Measurements from ENCODE around the gene DCAF8. TPM values are rescaled to one million over a fixed set of nuclear protein-coding genes. Genes with fewer than 3 reads are reported as not detected.

The DCAF8 gene
- total RNA-seq, 4 donors from 2014 or later, result 103 to 198 (median 154) TPM

DNA sequence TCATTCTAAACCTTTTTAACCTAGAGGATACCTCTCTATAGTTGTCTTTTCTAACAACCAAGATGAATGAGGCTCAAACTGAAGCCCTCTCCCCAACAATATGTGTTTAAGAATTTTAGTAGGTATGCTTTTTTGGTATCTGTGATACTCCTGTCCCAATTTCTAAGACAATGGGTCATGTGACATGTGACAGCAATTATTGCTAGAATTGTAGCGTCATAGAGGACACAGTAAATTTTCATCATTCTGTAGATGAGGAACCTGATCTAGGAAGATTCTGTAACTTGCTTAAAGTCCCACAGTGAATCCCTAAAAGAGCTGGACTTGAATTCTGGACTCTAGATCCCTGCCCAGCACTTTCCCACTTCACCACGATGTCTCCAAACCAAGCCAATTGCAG, 83.6 kb downstream of the DCAF8 start:
- TF ChIP-seq, protein P1, sequence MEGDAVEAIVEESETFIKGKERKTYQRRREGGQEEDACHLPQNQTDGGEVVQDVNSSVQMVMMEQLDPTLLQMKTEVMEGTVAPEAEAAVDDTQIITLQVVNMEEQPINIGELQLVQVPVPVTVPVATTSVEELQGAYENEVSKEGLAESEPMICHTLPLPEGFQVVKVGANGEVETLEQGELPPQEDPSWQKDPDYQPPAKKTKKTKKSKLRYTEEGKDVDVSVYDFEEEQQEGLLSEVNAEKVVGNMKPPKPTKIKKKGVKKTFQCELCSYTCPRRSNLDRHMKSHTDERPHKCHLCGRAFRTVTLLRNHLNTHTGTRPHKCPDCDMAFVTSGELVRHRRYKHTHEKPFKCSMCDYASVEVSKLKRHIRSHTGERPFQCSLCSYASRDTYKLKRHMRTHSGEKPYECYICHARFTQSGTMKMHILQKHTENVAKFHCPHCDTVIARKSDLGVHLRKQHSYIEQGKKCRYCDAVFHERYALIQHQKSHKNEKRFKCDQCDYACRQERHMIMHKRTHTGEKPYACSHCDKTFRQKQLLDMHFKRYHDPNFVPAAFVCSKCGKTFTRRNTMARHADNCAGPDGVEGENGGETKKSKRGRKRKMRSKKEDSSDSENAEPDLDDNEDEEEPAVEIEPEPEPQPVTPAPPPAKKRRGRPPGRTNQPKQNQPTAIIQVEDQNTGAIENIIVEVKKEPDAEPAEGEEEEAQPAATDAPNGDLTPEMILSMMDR (IDR thresholded peaks at IDR 0.05; ENCODE audit: low read depth), result no peak

DNA sequence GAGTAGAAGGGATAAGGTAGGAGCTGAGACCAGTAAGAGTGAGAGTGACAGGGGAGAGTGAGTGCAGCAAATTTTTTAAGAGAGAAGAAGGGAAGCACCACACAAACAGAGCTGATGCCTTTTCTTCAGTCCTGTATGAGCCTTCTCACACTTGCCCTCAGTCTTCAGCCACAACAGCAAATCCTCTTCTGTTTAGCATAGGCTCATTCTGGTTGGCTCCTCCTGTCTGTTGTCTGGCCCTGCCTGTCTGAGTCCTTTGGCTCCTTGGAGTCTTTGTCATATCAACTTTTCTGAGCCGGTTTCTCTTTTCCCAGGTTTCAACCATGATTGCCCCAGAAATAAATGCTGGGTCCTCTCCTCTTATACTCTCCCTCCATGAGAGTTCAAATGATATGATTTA, 84.7 kb downstream of the DCAF8 start:
- TF ChIP-seq, protein P1 (IDR thresholded peaks at IDR 0.05; ENCODE audit: low read depth), result no peak

DNA sequence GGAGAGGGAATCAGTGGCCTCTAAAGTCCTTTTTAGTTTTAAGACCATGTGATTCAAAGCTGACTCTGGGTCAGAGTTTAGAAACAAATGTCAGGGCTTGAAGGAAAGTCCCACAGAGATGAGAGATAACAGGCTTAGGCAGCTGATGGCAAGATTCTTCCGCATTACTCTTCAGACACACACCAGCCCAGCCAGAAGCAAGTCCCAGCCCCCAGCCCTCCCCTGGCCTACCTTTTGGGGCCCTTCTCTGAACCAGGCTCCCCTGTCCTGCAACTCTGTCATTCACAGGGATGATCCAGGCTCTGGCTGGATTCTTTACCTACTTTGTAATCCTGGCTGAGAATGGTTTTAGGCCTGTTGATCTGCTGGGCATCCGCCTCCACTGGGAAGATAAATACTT, 85.1 kb downstream of the DCAF8 start:
- TF ChIP-seq, protein P1 (IDR thresholded peaks at IDR 0.05; ENCODE audit: low read depth), result no peak

DNA sequence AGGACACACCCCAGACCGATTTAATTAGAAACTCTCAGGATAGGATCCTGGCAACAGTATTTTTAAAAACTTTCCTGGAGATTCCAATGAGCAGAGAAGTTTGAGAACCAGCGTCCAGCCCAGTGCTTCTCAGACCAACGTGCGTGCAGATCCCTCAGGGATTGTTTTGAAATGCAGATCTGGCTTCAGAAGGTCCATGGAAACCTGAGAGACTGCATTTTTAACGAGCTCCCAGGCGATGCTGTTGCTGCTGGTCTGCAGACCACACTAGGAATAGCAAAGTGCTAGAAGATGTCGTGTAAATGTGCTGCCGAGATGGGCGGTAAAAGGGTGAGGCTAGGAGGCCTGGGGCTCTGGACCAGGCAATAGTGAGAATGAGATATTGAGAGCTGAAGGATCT, 90.4 kb downstream of the DCAF8 start:
- TF ChIP-seq, protein P1 (IDR thresholded peaks at IDR 0.05; ENCODE audit: low read depth), result no peak

DNA sequence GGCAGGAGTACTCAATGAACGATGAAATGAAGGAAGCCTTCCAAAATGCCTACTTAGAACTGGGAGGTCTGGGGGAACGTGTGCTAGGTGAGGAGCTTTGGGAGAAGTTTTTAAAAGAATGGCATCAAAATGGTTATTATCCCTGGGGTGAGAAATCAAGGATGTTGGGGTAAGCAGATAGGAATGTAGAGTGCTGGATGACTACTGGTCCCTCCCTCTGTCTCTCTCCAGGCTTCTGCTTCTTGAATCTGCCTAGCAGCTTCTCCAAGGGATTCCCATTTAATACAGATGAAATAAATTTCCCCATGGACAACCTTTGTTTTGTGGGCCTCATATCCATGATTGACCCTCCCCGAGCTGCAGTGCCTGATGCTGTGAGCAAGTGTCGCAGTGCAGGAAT, 91.0 kb downstream of the DCAF8 start:
- TF ChIP-seq, protein P1 (IDR thresholded peaks at IDR 0.05; ENCODE audit: low read depth), result no peak

DNA sequence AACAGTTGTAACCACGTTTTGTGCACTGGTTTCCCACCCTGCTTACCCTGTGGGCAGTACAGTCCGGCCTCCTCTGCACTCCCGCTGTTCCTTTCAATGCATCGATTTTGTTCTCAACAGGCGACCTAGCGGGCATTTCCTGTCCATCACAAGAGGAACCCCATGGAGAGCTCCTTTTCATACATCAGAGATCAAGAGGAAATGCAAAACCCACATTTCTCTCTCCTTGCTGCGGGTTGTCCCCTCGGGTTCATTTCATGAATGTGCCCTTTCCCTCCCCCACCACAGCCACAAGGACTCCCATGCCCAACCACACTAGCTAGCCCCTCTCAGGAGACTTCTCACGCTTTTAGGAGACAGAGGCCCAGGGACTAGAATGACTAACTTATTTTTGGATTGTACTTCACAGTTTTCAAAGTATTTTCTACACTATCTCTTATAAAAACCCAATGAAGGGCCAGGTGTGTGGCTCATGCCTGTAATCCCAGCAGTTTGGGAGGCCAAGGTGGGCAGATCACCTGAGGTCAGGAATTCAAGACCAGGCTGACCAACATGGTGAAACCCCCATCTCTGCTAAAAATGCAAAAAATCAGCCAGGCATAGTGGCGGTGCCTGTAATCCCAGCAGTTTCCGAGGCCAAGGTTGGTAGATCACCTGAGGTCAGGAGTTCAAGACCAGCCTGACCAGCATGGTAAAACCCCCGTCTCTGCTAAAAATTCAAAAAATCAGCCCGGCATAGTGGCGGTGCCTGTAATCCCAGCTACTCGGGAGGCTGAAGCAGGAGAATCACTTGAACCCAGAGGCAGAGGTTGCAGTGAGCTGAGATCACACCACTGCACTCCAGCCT, 92.6 kb downstream of the DCAF8 start:
- TF ChIP-seq, protein P1 (IDR thresholded peaks at IDR 0.05; ENCODE audit: low read depth), result no peak

DNA sequence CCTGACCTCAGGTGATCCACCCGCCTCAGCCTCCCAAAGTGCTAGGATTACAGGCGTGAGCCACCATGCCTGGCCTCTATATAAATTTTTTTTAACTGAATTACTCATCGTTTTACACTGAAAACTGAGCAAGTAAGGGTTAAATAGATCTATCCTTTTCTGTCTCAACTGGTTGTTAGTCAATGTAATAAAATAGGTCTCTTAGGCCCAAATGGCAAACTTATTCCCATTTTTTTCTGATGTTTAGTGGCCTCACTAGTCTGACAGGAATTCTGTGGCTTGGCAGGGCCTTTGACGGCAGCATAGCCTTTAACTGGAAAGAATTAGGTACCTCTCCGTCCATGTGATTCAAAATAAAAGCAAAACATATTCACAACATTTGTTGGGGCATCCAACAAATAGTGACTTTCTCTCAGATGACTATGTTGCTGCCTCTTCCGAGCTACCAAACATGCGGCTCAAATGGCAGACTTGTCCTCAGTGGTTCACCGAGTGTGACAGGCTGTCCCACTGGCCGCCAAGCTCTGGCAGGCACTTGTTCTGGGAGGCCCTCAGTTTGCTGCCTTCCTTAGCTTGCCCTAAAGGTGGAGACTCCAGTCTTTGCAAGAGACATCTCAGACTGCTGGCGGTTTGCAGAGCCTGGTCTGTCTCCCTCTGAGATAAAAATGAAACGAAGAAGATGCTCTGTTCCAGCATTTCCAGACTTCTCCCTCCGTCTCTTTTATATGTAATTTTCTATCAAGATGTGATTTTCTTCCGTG, 93.6 kb downstream of the DCAF8 start:
- TF ChIP-seq, protein P1 (IDR thresholded peaks at IDR 0.05; ENCODE audit: low read depth), result no peak

Measured in subcutaneous adipose tissue (tissue), 4 donors.